Activated CD8-positive, alpha-beta memory T cell treated with anti-CD3 and anti-CD28 coated beads, Interleukin-2, amount 50 U/mL, for 24 hours (primary cell): ENCODE results near the gene PERCC1.
"Not testable (repeated sequence)": the region's sequence is repeated elsewhere in the genome, so short reads cannot be mapped to it uniquely, and the experiment has no call there.

Experiments
- DNase-seq: peaks from one replicate; pipeline ENCODE4 v3.0.0-alpha.2; 2020; ENCODE audit errors: extremely low read depth

The PERCC1 gene

DNA sequence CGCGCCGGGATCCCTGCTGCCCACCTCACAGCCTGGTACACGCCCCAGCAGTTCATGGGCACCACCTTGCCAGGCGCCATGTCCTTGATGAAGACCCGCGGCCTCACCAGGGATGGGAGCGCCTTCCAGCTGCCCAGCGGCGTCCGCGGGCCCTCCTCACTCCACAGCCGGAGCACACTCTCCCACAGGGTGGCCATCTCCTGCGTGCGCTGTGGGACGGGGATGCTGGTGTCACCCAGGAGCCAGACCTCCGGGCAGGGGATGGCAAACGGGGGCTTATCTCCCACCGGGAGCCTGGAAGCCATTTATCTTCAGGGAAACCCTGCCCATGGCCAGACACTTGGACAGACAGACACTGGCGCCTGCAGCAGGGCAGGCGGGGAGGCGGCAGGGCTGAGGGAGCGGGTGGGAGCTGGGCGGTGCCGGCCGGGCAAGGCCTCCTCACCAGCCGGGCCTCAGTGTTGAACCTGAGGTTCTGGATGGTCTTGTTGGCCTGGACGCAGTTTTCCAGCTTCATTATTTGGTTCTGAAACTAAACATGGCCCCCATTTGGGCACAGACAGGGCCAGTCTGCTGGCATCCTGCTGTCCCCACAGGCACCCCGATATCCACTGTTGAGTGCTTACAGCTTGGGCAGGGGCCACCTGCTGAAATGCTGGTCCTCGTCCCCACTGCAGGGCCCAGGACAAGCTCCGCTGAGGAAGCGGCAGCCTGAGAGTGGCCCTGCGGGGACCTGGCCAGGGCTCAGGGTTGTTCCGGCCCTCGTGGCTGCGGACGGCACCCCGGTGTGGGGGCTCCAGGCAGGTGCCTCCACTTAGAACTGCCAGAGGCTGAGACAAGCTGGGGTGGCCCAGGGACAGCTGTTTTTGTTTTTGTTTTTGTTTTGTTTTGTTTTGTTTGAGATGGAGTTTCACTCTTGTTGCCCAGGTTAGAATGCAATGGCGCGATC, 4.0 kb downstream of the PERCC1 start:
- no peak for DNase-seq

DNA sequence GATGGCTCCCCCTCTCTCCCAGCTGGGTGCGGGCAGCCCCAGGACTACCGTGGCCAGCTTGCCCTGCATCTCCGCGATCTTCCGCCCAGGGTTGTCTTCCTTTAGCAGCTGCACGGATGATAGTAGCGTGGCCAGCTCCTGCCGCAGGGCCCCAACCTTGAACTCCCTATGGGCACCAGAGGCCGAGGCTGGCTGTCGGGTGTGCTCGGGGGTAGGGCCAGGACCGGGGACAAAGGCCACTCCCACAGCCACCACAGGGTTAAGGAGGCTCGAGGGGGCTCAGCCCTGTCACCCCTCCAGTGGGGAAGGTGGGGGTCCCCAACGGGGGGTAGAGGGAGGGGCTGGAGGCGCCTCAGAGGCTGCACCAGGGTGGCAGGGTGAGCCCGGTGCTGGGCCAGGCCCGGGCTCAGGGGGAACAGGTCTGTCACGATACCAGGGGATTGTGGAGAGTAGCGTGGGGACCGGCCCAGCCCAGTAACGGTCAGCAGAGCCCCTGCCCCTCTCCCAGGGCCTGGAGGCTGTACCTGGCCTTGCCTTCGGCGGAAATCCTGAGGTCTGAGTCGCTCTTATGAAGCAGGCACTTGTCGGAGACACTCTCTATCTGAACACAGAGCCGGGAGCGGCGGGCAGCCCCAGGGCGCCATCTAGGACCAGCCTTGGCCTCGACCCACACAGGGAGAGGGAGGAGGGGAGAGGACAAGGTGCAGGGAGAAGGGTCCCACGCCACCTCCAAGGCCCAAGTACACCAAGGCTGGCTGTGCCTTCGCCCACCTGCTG, 5.2 kb downstream of the PERCC1 start:
- no peak for DNase-seq

DNA sequence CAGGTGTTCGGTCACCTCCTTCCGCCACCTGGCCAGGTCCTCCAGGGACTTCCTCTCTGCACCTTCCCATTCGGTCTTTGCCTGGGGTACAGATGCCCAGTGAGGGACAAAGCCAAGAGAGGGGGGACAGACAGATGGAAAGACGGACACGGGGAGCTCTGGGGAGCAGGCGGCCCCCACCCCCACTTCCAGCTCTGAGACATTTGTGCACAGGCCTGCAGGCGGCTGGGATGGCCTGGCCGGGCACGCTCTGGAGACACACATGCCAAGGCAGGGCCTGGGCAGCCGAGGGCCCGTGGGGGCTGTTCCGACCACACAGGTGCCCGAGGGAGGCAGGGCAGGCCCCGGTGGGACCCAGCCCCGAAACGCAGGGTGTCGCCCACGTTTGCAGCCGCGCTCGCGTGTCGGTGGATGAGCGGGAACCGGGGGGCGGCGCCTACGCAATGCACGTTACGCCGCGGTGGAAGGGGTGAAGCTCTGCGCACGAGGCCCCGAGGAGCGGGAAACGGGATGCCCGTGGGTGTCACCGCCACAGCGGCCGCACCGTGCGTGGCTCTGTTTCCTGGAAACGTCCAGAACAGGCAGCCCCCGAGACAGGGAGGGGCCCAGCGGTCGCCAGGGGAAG, 6.0 kb downstream of the PERCC1 start:
- no peak for DNase-seq

DNA sequence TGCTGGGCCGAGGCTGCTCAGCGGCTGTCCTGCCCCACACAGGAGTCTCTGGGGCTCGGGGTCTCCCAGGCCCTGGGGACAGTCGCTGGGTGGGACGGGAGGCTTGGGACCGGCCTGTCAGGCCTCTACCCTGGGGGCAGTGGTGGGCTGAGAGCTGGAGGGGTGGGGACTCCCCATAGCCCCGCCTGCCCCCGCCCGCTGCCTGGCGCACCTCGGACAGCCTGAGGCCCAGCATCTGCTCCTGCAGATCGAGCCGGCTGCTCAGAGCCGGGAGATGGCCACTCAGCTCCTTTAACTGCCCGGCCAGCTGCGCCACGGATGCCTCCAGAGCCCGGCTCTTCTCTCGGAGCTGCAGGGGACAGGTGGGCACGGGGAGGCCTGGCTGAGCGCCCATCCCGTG, 6.7 kb downstream of the PERCC1 start:
- no peak for DNase-seq

DNA sequence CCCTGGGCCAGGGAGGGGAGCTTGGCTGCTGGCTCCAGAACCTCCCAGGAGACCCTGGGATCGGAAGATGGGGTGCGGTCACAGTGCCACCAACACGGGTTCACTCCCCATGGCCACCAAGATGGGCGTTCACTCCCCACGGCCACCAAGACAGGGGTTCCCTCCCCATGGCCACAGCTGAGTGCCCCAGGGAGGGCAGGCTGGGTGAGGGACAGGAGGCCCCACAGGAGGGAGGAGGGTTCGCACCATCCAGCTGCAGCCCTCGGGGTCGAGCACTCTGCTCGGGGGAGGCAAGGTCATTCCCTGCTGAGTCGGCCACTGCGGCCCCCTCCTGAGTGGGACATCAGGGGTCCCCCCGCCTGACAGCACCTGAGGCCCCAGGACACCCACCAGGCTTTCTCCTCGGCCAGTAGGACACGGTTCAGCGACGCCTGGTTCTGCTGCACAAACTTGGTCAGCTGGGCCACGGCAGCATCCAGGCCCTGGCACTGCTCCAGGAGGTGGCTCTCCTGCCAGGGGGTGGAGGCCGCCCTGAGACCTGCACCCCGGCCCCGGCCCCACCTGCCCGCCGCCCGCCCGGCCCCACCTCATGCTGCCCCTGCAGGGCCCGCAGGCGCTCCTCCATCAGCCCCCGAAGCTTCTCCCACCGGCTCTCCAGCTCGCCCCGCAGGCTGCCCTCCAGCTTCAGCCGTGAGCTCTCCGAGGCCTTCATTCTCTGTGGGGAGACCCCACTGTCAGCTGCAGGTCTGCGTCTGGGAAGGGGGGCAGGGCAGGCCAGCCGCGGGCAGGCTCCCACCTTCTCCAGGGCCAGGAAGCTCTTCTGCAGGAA, 7.6 kb downstream of the PERCC1 start:
- no peak for DNase-seq

DNA sequence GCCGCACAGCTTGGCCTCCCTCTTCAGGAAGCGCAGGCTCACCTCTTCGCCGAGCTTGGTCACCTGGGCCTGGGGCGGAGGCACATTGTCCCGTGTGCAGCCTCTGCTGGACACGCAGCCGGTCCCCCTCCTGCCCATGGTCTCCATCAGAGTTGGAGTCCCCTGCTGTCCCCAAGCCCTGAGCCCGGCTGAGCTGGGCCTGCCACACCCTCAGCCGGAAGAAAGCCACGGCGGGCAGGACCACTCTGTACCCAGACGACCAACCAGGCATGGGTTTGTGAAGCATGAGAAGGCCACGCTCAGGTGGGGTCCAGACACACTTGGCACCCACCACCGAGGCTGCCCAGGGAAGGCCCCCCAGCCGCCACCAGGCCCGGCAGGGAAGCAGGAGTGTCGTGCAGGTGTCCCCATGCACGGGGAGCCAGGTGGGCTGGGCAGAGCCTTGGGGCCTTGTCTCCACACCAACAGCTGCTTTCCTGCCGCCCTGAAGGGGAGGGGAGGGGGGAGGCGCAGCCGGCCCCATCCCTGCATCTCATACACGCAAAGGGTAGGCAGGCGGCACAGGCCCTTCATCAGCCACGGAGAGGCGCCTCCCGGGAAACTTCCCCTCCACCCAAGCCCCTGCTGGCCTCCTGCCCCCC, 8.3 kb downstream of the PERCC1 start:
- no peak for DNase-seq

DNA sequence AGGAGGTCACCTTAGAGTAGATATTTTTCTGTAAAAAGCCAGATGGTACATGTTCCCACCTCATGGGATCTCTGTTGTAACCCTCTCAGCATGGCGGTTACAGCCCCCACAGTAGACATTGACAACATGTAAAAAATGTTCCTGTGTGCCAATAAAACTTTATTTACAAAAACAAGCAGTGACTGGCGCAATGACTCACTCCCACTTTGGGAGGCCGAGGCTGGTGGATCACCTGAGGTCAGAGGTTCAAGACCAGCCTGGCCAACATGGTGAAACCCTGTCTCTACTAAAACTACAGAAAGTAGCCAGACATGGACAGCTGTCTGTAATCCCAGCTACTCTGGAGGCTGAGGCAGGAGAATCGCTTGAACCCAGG, 8.8 kb downstream of the PERCC1 start:
- DNase-seq = not testable (repeated sequence)

DNA sequence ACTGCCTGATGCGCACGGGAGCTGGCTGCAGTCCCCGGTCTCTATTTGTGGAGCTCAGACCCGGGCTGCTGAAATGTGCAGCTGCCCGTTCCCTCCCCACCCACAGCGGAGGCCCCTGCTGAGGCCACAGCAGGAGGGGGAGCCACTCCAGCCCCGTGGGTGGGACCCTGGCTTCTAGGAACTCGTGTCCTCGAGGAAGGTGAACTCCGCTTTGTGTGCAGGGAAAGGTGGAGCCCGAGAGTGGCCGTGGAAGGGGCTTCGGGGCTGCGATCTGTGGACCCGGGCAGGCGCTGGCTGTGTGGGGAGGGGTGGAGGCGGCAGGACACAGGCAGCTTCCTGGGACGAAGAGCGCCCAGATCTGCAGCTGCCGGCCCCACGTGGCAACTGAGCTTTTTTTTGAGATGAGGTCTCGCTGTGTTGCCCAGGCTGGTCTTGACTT, 10.5 kb downstream of the PERCC1 start:
- no peak for DNase-seq

DNA sequence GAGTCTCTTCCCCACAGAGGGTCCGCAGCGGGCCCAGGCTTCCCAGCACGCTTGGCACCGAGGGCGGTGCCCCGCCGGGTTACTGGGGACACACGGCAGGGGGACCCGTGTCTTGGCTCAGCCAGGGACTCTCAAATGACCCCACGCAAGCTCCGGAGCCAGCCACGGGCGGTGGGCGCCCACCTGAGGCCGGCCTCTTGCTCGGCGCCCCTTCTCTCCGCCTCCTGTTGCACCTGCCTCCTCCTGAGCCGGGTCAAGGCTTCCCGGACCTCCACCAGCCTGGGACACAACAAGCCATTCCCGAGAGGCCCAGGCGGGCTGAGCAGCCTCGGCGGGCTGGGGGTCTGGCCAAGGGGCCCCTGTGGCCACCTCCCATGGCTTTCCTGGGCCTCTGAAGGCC, 11.8 kb downstream of the PERCC1 start:
- no peak for DNase-seq

DNA sequence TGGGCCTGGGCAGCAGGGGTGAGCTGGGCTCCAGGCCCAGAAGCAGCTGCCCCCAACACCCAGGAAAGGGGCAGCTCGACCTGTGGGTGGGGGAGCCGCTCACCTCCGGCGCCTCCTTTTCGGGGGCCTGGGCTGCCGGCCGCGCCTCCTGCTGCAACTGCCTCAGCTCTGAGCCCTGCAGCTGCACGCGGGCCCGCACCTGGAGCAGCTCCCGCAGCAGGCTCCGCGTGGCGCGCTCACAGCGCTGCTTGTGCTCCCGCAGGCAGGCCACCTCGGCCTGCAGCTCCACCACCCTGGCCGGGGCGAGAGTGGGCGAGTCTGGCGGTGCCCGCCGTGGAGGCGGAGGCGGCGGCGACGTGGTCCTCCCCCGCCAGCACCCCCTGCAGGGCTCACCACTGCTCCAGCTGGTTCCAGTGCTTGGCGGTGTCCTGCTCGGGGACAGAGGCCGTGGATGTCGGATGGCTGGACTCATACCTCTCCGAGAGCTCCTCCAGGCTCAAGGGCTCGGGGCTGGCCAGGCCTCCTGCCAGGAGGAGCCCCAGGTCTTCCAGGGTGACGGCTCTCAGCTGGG, 12.6 kb downstream of the PERCC1 start:
- no peak for DNase-seq

DNA sequence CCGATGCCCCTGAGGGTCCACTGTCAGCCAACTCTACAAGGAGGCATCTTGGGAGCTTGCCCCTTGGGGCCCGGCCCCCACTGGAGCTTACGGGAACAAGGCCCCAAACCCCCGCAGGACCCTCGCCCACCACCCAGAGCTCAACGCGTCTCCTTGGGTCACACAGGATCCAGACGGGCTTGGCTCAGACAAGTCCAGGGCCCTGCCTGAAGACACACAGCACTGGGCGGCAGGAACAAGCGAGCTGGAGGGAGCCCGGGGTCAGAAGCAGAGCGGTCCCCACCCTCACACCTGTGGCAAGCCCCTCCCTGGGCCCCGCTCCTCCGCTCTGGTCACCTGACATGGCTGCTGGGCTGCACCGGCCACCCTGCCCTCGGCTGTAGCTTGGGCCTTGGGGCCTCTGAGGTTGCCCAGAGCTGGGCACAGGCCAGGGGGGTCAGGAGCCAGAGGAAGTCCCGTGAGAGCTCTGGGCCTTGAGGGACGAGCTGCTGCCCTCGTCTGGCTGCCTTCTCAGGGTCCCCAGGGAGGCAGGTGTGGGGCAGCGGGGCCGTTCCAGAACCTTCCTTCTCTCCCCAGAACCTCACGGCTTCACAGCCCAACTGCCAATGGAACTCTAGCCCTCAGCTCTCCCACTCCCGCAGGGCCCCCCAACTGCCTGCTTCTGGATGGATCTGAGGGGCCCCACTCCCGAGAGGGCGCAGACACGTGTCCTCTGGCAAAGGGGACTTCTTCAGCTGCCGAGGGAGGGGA, 13.3 kb downstream of the PERCC1 start, which contains the start of gene CCDC154:
CCDC154 (minus strand) TSS at position 577 of the 750 bp plus-strand sequence; CDS start at position 343, 234 bp downstream.
- DNase-seq = no peak

DNA sequence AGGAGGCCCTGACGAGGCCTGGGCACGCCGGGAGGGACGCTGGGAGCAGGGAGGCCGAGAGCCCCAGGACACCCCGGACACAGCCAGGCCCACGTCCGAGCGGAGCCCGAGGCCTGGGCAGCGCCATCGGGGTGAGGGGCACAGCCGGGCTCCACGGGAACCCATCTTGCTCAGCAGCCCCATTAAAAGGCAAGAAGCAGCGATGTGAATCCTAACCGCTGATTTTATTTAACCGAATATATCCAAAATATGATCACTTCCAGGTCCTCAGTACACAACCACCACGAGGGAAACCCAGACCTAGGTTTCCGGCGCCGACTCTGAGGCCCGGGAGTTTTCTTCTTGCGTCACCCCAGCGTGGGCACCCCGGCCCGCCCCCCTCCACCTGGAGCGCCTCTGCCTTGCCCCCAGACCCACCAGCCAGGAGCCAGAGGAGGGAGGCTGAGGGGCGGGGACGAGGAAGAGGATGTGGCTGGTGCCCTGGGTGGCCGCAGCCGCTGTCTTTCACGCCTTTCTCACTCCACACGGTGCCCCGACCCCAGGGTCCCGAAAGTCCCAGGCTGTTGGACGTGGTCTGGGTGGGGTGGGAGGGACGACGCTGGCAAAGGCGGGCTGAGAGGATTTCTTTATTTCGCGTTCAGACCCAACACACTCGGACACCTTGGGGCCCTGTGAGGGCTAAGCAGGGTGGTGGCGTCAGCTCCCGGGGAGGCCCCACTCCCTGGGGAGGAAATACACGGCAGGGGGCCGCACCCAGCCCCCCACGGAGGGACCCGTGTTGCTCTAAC, 14.0 kb downstream of the PERCC1 start:
- DNase-seq = no peak

DNA sequence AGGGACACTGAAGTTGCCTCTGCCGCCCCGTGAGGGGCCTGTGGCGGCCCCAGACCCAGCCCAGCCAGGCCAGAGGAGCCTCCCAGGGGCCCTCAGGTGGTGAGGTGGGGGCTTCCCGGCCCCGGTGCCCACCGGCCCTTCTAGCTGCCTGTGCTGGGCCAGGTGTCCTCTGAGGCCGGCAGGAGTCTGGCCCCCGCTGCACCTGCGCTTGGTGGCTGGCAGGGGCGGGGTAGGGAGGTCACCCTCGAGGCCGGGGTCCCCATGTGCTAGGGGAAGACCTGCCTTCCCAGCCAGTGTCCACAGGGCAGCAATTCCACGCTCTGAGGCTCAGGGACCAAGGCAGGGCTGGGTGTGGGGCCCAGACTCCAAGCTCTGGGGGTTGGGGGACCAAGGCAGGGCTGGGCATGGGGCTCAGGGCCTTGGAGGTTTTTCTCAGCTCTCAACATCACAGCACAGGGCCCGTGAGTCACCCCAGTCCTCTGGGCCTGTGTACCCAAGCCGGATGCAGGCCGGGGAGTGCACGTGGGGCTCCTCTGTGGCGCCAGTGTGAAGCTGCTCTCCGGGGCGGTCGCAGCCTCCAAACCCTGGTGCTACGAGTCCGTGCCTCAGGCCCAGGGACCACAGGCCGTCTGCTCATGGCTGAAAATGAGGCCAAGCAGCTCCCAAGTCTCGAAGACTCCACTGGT, 14.8 kb downstream of the PERCC1 start:
- no peak for DNase-seq

DNA sequence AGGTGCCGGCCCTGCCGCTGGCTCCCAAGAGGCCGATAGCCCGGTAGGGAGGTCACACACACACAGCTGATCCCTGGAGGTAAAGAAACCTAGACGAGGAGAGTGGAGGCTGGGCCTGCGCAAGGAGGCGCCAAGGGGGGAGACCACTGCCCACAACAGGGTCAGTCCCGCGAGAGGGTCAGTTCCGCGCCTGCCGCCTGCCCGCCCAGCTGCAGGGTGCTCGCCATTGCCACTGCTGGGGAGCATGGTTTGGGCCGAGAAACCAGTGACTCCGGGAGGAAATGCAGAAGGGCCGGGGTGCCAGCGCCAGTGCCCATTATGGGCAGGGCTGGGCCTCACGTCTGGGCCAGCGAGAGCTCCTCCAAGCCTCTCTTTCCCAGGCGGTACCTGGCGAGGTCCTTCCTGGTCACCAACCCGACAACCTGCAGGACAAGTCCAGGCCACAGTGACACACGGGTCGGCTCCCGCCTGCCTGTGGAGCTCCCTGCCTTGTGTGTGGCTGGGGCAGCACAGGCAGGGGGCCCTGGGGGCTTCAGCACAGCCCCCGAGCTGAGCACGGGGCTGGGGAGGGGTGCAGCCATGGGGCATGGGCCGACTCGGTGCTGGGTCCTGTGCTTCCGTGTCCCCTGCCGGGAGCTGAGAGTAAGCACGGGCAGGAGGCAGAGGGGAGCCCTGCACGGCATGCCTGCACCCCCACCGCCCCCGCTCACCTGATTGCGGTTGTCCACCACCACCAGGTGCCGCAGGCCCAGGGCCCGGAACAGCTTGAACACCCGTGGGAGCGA, 15.6 kb downstream of the PERCC1 start:
- no peak for DNase-seq

DNA sequence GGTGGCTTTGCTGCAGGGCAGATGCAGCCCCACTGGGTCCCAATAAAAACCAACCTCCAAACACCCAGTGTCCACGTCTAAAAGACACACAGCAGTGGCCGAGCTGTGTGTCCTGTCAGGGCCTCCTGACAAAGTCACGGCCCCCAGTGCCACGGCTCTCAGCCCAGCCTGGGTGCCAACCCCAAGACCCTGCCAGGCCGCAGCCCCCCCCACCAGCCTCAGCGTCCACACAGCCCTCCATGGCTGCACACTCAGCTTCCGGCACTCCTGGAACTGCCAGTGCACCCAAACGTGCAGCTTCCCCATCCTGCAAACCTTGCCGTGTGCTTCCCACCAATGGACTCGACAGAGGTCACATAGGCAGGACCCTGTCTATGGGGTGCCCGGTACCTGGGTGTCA, 17.1 kb downstream of the PERCC1 start:
- DNase-seq = no peak

DNA sequence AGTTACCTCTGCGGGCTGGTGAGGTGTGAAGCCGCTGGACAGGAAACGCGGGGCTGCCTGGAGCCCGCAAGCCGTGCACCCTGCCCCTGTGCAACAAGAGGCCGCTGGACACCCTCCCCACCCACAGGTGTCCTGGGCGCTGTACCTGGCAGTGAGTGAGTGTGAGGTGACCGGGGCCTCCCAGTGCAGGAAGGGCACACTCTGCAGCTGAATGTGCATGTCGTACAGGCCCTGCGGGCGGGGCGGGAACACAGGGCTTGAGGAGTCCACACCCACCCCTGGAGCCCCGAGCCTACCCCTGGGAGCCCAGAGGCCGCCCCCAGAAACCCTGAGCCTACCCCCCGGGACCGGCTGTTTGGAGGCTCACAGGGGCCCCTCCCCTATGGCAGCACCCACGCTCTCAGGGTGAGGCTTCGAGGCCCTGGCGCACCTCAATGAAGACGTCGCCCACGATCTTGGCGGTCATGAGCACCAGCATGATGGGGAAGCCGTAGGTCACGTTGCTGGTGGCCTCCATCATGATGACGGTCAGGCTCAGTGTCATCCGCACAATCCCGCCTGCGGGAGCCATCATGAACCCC, 17.7 kb downstream of the PERCC1 start:
- DNase-seq = no peak

DNA sequence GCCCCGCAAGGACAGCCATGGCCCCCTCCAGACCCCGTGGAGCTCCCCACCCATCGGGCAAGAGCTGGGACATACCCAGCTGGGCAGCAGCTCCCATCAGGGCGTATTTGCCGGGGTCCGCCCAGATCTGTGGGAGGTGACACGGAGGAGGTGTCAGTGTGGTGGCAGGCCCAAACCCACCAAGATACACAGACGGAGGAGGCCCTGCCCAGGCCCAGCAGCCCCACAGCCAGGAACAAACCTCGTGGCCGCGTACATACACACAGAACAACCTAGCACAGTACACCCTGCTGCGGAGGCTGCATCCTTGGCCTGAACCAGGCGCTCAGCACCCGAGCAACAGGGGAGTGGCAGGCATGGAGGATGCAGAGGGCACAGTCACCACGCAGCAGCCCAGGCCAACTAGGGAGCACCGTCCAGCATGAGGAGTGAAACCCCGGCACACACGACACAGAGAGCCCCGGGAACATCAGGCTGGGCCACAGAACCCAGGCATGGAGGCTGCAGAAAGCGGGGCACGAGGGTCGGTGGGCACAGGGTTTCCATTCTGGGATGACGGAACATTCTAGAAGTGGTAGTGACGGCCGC, 18.4 kb downstream of the PERCC1 start:
- DNase-seq = no peak
